Keratinocyte (primary cell): ENCODE results near the gene POMP.

Source experiments
- CTCF ChIP-seq, 3 experiments: IDR thresholded peaks in 1 of 3; conservative IDR thresholded peaks in 1 of 3; optimal IDR thresholded peaks in 1 of 3; 2 replicates in 2 of 3; 3 replicates in 1 of 3; pipeline versions ENCODE3 to v1.5.1; 2011; ENCODE audit warnings: low read length in 3 of 3, mild to moderate bottlenecking in 3 of 3, moderate library complexity in 2 of 3, control low read depth in 1 of 3, inconsistent platforms in 1 of 3; ENCODE audit not compliant: insufficient read depth in 2 of 3; ENCODE audit errors: extremely low read depth in 1 of 3
- EZH2 ChIP-seq: IDR thresholded peaks from one replicate; pipeline ENCODE4 v1.6.1; 2012; ENCODE audit warnings: inconsistent platforms, mild to moderate bottlenecking, low read length, moderate library complexity

DNA sequence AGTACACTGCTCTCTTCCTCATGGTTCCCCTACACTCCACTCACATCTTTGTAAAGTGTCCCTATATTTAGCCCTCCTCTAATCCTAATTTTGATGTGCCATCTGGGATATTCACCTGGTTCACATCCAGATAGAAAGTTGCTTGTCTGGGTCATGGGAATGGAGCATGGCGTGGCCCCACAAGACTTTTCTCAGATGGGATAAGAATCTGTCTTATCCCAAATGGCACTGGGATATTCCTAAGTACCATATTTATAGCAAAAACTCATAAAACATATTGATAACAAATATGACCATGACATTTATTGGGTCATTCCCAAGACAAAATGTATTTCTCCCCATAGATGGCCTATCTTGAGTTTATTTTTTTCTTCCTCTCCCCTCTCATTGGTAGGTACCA lies 49.5 kb upstream of the POMP start:
- TF ChIP-seq CTCF (optimal IDR thresholded peaks at IDR 0.05 in 1 of 3, IDR thresholded peaks at IDR 0.05 in 1 of 3, conservative IDR thresholded peaks at IDR 0.05 in 1 of 3; ENCODE audit: extremely low read depth in 1 of 3, insufficient read depth in 2 of 3, low read length in 3 of 3) (no peak), EZH2 (no peak)
